ENCODE results near the gene MPP2.

DNA sequence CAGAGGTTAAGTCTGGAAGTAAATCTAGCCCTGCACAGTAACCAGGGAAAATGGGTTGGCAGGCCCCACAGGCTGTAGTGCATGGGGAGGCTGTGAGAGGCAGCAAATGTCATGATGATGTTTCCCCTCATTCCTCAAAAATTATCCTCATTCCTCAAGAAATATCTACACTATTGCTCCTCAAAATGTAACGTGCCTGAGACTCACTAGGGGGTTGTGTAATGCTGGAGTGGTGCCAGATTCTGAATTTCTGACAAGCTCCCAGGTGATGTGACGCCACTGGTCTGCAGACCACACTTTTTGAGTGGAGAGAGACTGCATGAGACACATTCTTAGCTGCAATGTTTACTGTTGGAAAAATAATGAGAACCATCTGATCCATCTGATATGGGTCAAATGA lies 73.2 kb downstream of the MPP2 start:
- TF ChIP-seq, protein P1, sequence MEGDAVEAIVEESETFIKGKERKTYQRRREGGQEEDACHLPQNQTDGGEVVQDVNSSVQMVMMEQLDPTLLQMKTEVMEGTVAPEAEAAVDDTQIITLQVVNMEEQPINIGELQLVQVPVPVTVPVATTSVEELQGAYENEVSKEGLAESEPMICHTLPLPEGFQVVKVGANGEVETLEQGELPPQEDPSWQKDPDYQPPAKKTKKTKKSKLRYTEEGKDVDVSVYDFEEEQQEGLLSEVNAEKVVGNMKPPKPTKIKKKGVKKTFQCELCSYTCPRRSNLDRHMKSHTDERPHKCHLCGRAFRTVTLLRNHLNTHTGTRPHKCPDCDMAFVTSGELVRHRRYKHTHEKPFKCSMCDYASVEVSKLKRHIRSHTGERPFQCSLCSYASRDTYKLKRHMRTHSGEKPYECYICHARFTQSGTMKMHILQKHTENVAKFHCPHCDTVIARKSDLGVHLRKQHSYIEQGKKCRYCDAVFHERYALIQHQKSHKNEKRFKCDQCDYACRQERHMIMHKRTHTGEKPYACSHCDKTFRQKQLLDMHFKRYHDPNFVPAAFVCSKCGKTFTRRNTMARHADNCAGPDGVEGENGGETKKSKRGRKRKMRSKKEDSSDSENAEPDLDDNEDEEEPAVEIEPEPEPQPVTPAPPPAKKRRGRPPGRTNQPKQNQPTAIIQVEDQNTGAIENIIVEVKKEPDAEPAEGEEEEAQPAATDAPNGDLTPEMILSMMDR (IDR thresholded peaks at IDR 0.05): no peak
- no peak for TF ChIP-seq EP300 (IDR thresholded peaks at IDR 0.05)
- TF ChIP-seq POLR2A (IDR thresholded peaks at IDR 0.05): no peak

Data from stomach (tissue), 4 donors.